Lower lobe of right lung (tissue), 2 donors: ENCODE data around the gene HOXD9. TPM values are rescaled to one million over a fixed set of nuclear protein-coding genes. Genes with fewer than 3 reads are reported as not detected.

Source experiments
- ATAC-seq, 2 donors: fragments of 200-7000 bp; cut with Tn5 transposase; one replicate each; pipeline ENCODE4 v1.9.1; 2020 to 2022; ENCODE audit warnings: mild to moderate bottlenecking in 2 of 2, moderate library complexity in 2 of 2
- DNase-seq: peaks from one replicate; pipeline ENCODE4 v3.0.0-alpha.2; 2020
- H3K27ac ChIP-seq: fragments of 200-600 bp; one replicate; pipeline ENCODE4 v1.8.0; 2022
- H3K27me3 ChIP-seq: fragments of 200-600 bp; one replicate; pipeline ENCODE4 v1.8.0; 2022; ENCODE audit warnings: low read depth
- H3K36me3 ChIP-seq: fragments of 200-600 bp; one replicate; pipeline ENCODE4 v1.8.0; 2022; ENCODE audit warnings: mild to moderate bottlenecking
- H3K4me1 ChIP-seq: fragments of 200-600 bp; one replicate; pipeline ENCODE4 v1.8.0; 2022
- H3K4me3 ChIP-seq: fragments of 200-600 bp; one replicate; pipeline ENCODE4 v1.8.0; 2022; ENCODE audit warnings: mild to moderate bottlenecking
- H3K9me3 ChIP-seq: fragments of 200-600 bp; one replicate; pipeline ENCODE4 v1.8.0; 2022
- intact Hi-C: fragments of 100-400 bp; cut with DNase I; formaldehyde crosslinking; loops from one replicate; pipeline ENCODE4 v1.11.0; 2022
- total RNA-seq: library from RNA; stranded (reverse); fragmentation: NEBNext Ultra II Directional; extraction: Animal tissue kit (Norgen Biotek cat#: 25700); gene quantifications from one replicate; pipeline ENCODE4 v1.2.1, GENCODE V29; 2021
- TF ChIP-seq, protein P1 (sequence below): fragments of 200-600 bp; IDR thresholded peaks from one replicate; pipeline ENCODE4 v1.8.0; 2022; ENCODE audit warnings: antibody characterized with exemption, mild to moderate bottlenecking
- donor health status: DM: no; HTN: yes; CAD: no; lungs with severe emphysema.

HOXD9 gene
- total RNA-seq, 1 donor from 2014 or later = 0.86 TPM

DNA sequence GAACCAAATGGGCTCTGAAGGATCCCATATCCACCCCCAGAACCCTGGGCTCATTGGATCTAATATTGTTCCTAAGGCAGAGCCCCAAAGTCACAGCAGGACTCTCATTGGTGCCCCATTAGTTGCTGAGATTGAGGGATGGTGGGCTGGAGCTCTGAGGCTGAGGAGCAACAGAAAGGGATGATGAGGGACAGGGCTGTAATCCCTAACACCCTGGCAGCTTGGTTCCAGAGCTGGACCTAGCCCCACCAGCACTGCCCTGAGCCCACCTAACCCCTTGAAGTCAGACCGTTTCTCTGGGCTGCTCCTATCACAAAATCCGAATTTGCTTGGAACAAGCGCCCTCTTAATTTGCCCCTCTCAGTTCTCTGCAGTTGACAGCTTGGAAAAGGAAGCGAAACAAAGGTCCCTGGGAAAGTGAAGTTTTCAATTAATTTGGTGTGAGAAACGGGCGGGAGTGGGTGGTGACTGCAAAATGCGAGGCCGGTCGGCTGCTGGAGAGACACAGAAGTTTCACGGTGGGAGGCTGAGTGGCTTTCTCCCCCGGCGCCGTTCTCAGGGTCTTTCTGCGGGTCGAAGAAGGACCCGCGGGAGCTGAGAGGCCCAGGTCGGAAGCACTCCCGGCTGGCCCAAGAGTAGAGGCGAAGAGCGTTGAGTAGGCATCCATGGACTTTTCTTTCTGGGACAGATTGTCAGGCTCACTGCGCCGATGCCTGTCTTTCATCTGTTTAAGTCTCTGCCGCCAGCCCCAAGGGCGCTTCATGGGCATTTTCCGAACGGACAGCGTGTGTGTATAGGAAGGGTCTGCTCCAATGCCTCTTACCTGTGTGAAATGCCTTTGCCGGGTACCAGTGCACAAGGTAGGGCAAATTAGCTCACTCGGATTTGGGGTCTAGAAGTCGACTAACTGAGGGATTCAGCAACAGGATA lies 30.9 kb upstream of the HOXD9 start:
- no peak for DNase-seq
- Histone ChIP-seq H3K4me1 (peaks cover 24% of the 10 kb centered on the region), H3K9me3 (no peaks in the 10 kb centered on the region), H3K27ac (no peak overlapping the region), H3K4me3 (no peak overlapping the region), H3K36me3 (no peaks in the 10 kb centered on the region), H3K27me3 (peaks cover 98% of the 10 kb centered on the region)
- no peak for ATAC-seq
- intact Hi-C loops = loop anchor here (10.0 kb wide), 1 partner anchor 397 kb away; no protein-coding TSS in a partner anchor
- TF ChIP-seq, protein P1, sequence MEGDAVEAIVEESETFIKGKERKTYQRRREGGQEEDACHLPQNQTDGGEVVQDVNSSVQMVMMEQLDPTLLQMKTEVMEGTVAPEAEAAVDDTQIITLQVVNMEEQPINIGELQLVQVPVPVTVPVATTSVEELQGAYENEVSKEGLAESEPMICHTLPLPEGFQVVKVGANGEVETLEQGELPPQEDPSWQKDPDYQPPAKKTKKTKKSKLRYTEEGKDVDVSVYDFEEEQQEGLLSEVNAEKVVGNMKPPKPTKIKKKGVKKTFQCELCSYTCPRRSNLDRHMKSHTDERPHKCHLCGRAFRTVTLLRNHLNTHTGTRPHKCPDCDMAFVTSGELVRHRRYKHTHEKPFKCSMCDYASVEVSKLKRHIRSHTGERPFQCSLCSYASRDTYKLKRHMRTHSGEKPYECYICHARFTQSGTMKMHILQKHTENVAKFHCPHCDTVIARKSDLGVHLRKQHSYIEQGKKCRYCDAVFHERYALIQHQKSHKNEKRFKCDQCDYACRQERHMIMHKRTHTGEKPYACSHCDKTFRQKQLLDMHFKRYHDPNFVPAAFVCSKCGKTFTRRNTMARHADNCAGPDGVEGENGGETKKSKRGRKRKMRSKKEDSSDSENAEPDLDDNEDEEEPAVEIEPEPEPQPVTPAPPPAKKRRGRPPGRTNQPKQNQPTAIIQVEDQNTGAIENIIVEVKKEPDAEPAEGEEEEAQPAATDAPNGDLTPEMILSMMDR = no peak

DNA sequence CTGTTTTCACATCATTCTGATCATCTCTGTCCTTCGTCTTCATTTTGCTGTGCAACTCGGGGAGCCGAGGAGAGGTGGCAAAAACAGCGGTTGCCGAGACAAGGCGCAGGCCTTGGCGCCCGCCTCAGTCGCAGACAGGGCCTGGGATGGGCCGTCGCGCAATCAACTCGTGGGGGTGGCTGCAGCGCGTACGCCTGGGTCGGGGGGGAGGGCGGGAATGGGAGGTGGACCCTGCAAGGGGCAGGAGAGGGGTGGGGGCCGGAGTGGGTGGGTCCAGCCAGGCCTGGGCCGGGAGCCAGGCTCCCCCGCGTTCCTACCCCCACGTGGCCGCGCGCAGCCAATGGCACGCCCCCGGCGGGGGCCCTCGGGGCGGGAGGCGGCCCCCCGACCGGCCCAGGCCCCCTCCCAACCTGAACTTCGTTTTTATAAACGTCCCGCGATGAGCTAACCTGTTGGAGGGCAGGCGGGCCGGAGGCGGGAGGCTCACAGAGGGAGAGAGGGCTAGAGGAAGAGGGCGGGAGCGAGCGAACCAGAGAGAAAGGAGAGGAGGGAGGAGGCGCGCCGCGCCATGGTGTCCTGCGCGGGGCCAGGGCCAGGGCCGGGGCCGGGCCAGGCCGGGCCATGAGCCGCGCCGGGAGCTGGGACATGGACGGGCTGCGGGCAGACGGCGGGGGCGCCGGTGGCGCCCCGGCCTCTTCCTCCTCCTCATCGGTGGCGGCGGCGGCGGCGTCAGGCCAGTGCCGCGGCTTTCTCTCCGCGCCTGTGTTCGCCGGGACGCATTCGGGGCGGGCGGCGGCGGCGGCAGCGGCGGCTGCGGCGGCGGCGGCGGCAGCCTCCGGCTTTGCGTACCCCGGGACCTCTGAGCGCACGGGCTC lies 30.0 kb upstream of the HOXD9 start, which contains the start of gene HOXD13:
Gene HOXD13, plus strand, starts transcription at position 452 of the 875 bp plus-strand sequence. Its CDS starts 170 bp downstream, at position 622.
- H3K36me3 ChIP-seq = no peaks in the 10 kb centered on the region
- TF ChIP-seq, protein P1 = no peak
- intact Hi-C loops = loop anchor here (10.0 kb wide), 1 partner anchor 398 kb away; no protein-coding TSS in a partner anchor
- no peak for ATAC-seq
- H3K4me3 ChIP-seq = peak within 1 kb of the TSS; percentile 20
- H3K27ac ChIP-seq = no peak within 1 kb of the TSS
- no peaks in the 10 kb centered on the region for H3K9me3 ChIP-seq
- peaks cover 98% of the 10 kb centered on the region for H3K27me3 ChIP-seq
- DNase-seq = no peak
- peaks cover 33% of the 10 kb centered on the region for H3K4me1 ChIP-seq

DNA sequence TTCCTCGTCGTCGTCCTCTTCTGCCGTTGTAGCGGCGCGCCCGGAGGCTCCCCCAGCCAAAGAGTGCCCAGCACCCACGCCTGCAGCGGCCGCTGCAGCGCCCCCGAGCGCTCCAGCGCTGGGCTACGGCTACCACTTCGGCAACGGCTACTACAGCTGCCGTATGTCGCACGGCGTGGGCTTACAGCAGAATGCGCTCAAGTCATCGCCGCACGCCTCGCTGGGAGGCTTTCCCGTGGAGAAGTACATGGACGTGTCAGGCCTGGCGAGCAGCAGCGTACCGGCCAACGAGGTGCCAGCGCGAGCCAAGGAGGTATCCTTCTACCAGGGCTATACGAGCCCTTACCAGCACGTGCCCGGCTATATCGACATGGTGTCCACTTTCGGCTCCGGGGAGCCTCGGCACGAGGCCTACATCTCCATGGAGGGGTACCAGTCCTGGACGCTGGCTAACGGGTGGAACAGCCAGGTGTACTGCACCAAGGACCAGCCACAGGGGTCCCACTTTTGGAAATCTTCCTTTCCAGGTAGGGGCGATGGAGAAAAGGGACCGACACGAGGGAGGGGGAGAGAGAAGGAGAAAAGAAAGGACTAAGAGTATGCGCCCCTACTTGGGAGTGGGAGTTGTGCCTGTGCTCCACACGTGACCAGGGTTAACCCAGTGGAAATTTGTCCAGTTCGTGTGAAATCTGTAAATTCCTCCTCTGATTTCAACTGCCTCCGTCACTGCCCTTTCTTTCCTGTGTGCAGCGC lies 29.2 kb upstream of the HOXD9 start:
- TF ChIP-seq, protein P1 = no peak
- DNase-seq = no peak
- Histone ChIP-seq H3K27me3 (peaks cover 98% of the 10 kb centered on the region), H3K27ac (no peak overlapping the region), H3K4me3 (peak overlapping the region; percentile 20), H3K9me3 (no peaks in the 10 kb centered on the region), H3K4me1 (peaks cover 31% of the 10 kb centered on the region), H3K36me3 (no peaks in the 10 kb centered on the region)
- intact Hi-C loops = loop anchor here (10.0 kb wide), 1 partner anchor 399 kb away; no protein-coding TSS in a partner anchor
- no peak for ATAC-seq

DNA sequence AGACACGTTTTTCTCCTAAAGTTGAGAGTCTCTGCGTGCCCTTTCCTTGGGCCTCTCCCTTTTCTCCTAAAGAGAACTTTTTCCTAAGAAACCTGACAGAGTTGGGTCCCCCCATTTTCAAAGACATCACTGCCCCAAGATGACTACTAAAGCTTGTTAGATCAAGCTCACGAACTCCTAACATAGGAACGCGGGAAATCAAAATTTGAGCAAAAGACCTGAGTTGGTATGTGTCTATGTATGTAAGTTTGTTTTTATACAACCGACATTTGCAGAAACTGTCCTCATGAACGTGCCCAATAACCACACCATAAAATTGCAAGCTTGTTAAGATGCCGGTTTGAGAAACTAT lies 28.6 kb upstream of the HOXD9 start:
- intact Hi-C loops = loop anchor here (10.0 kb wide), 1 partner anchor 399 kb away; no protein-coding TSS in a partner anchor
- Histone ChIP-seq H3K36me3 (no peaks in the 10 kb centered on the region), H3K27me3 (peaks cover 98% of the 10 kb centered on the region), H3K4me1 (peaks cover 26% of the 10 kb centered on the region), H3K9me3 (no peaks in the 10 kb centered on the region), H3K27ac (no peak overlapping the region), H3K4me3 (no peak overlapping the region)
- DNase-seq = no peak
- ATAC-seq = no peak
- TF ChIP-seq, protein P1 = no peak
